Measurements from ENCODE around the gene HK3. TPM values are rescaled to one million over a fixed set of nuclear protein-coding genes. Genes with fewer than 3 reads are reported as not detected.

HK3 gene
- total and polyA plus RNA-seq, 2 of the 8 experiments (the other 6 are each of a cell fraction or from before 2014, with no cell fraction given), result not detected

- Histone ChIP-seq H2BK20ac (ENCODE audit: low read length) (0 out of 2 replicates have a peak overlapping the region, but pooled peaks have one; percentile 21), H3K79me2 (ENCODE audit: control insufficient read depth in 1 of 2, insufficient read depth in 2 of 2, low read length in 2 of 2) (no peaks in the 10 kb centered on the region), H3K36me3 (ENCODE audit: control insufficient read depth in 2 of 4, insufficient read depth in 4 of 4, low read length in 3 of 4) (no peaks in the 10 kb centered on the region), H3K4me2 (ENCODE audit: insufficient read depth in 1 of 2, low read depth in 2 of 2, low read length in 2 of 2) (no peak overlapping the region), H3K56ac (replicated peaks; ENCODE audit: insufficient read length, low read depth, low read length) (no peak overlapping the region), H3K27ac (ENCODE audit: low read depth, low read length) (no peak overlapping the region), H3K14ac (ENCODE audit: insufficient read length) (no peak overlapping the region), H3K4me1 (replicated peaks in 1 of 4; ENCODE audit: control insufficient read depth in 3 of 4, insufficient read depth in 4 of 4, low read length in 3 of 4) (peaks cover 6 to 29% (median 23%) of the 10 kb centered on the region in 4 experiments), H3K4ac (replicated peaks; ENCODE audit: insufficient read length, low read depth, low read length) (no peak overlapping the region), H3K9me3 (ENCODE audit: insufficient read depth in 2 of 2, low read depth in 1 of 2, low read length in 1 of 2) (no peaks in the 10 kb centered on the region), H2BK120ac (replicated peaks; ENCODE audit: low read depth, low read length) (no peak overlapping the region), H4K20me1 (replicated peaks in 1 of 2; ENCODE audit: control insufficient read depth in 1 of 2, insufficient read depth in 2 of 2, low read length in 2 of 2) (no peaks in the 10 kb centered on the region), H3K9ac (replicated peaks in 1 of 4; ENCODE audit: extremely low read depth in 1 of 4, low read depth in 3 of 4, low read length in 3 of 4) (no peak overlapping the region), H4K91ac (replicated peaks; ENCODE audit: insufficient read length, low read length) (peak overlapping the region; percentile 30), H2AK5ac (ENCODE audit: low read depth, low read length) (peak overlapping the region; percentile 8; the same call in 1 of the 2 replicates), H3K79me1 (ENCODE audit: low read depth, low read length) (no peaks in the 10 kb centered on the region), H4K8ac (ENCODE audit: extremely low read depth, insufficient read depth, low read length) (no peak overlapping the region), H3K23me2 (ENCODE audit: low read depth, low read length) (no peaks in the 10 kb centered on the region), H3K23ac (ENCODE audit: insufficient read length) (no peak overlapping the region), H2BK12ac (ENCODE audit: low read depth, low read length) (no peak overlapping the region), H4K5ac (ENCODE audit: insufficient read length, low read depth, low read length) (no peak overlapping the region), H2BK15ac (ENCODE audit: low read length) (peak overlapping the region; percentile 61; the same call in 1 of the 2 replicates), H3K27me3 (replicated peaks in 1 of 4; ENCODE audit: control insufficient read depth in 3 of 4, extremely low read depth in 1 of 4, insufficient read depth in 3 of 4, low read length in 3 of 4) (no peaks in the 10 kb centered on the region), H2AFZ (ENCODE audit: low read length) (no peak overlapping the region), H2BK5ac (ENCODE audit: low read depth, low read length) (no peak overlapping the region), H3K4me3 (ENCODE audit: extremely low read depth in 1 of 4, insufficient read depth in 2 of 4, low read depth in 3 of 4, low read length in 4 of 4) (no peak overlapping the region), H3K18ac (ENCODE audit: extremely low read depth, low read length) (no peak overlapping the region)
- 88% methylated on average over 11 of the region's 11 CpGs; no CpG with 5 or more reads in 1 of the 2 experiments for WGBS, 2 experiments (ENCODE audit: extremely low coverage in 1 of 2, insufficient coverage in 1 of 2, insufficient read length in 1 of 2, insufficient replicate concordance in 2 of 2, low coverage in 1 of 2, low lambda C conversion rate in 2 of 2, missing lambda C conversion rate in 1 of 2)
- ChIA-PET CTCF (ENCODE audit: partially characterized antibody) (interaction anchor here (0.7 to 4.9 kb wide), 4 partner anchors 9 to 203 kb away, joined by 3 to 17 read pairs (median 6); no protein-coding TSS in a partner anchor), POLR2A (ENCODE audit: partially characterized antibody) (no interaction called here)
- DNase-seq (ENCODE audit: low read depth in 1 of 2, low spot score in 2 of 2) (no peak), FAIRE-seq (no peak)
- TF ChIP-seq SIRT6 (IDR thresholded peaks at IDR 0.05; ENCODE audit: low read length) (no peak), MAFK (IDR thresholded peaks at IDR 0.05; ENCODE audit: low read depth, low read length) (no peak), TEAD4 (IDR thresholded peaks at IDR 0.05; ENCODE audit: low read depth, low read length) (no peak), RNF2 (IDR thresholded peaks at IDR 0.05; ENCODE audit: borderline replicate concordance, low read depth, low read length, missing control alignments, poor library complexity, severe bottlenecking) (no peak), POU5F1 (IDR thresholded peaks at IDR 0.05; ENCODE audit: low read depth, low read length) (no peak), JUND (IDR thresholded peaks at IDR 0.05; ENCODE audit: low read length) (no peak)
- TF ChIP-seq, protein P1, sequence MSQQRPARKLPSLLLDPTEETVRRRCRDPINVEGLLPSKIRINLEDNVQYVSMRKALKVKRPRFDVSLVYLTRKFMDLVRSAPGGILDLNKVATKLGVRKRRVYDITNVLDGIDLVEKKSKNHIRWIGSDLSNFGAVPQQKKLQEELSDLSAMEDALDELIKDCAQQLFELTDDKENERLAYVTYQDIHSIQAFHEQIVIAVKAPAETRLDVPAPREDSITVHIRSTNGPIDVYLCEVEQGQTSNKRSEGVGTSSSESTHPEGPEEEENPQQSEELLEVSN (IDR thresholded peaks at IDR 0.05), result no peak
Observed at GRCh38 chr5:176861276-176861675, 37.9 kb downstream of the HK3 start.

All from H1 (cell line).